GM23338 (cell line): Measurements from ENCODE around the gene ZNF474. TPM values are rescaled to one million over a fixed set of nuclear protein-coding genes. Genes with fewer than 3 reads are reported as not detected.

Experiments used
- ATAC-seq: fragments of 200-7000 bp; cut with Tn5 transposase; 3 replicates; pipeline ENCODE4 v1.9.1; 2020
- DNase-seq: peaks from one replicate; pipeline ENCODE4 v3.0.0-alpha.2; 2015; ENCODE audit warnings: low spot score
- H2AFZ ChIP-seq: fragments of 200-600 bp; sonication (generic); 2 replicates; pipeline ENCODE4 v1.8.0; 2016; ENCODE audit warnings: antibody characterized with exemption, mild to moderate bottlenecking, moderate library complexity
- H3F3A ChIP-seq: fragments of 200-600 bp; sonication (generic); replicated peaks from 2 replicates; pipeline ENCODE4 v1.8.0; 2017; ENCODE audit warnings: antibody characterized with exemption, mixed run types, low read depth
- H3K27ac ChIP-seq: fragments of 200-600 bp; sonication (generic); 2 replicates; pipeline ENCODE4 v1.6.1; 2016; ENCODE audit warnings: low read depth
- H3K27me3 ChIP-seq: fragments of 200-600 bp; sonication (generic); 2 replicates; pipeline ENCODE4 v1.8.0; 2016; ENCODE audit warnings: mild to moderate bottlenecking, mixed run types, moderate library complexity; ENCODE audit not compliant: insufficient read depth
- H3K36me3 ChIP-seq: fragments of 200-600 bp; sonication (generic); 2 replicates; pipeline ENCODE4 v1.8.0; 2016; ENCODE audit warnings: mild to moderate bottlenecking; ENCODE audit not compliant: insufficient read depth
- H3K4me1 ChIP-seq: fragments of 200-600 bp; sonication (generic); 2 replicates; pipeline ENCODE4 v1.8.0; 2016; ENCODE audit warnings: mild to moderate bottlenecking, moderate library complexity; ENCODE audit not compliant: insufficient read depth
- H3K4me2 ChIP-seq: fragments of 200-600 bp; sonication (generic); 2 replicates; pipeline ENCODE4 v1.7.1; 2017; ENCODE audit warnings: mixed run types
- H3K4me3 ChIP-seq: fragments of 200-600 bp; sonication (generic); 2 replicates; pipeline ENCODE4 v1.6.1; 2016; ENCODE audit warnings: mixed run types
- H3K79me2 ChIP-seq: fragments of 200-600 bp; sonication (generic); replicated peaks from 2 replicates; pipeline ENCODE4 v1.8.0; 2017; ENCODE audit warnings: mild to moderate bottlenecking; ENCODE audit not compliant: insufficient read depth
- H3K9me2 ChIP-seq: fragments of 200-600 bp; sonication (generic); 2 replicates; pipeline ENCODE4 v1.8.0; 2017; ENCODE audit not compliant: insufficient read depth
- H4K20me1 ChIP-seq: fragments of 200-600 bp; sonication (generic); replicated peaks from 2 replicates; pipeline ENCODE4 v1.8.0; 2017; ENCODE audit warnings: mild to moderate bottlenecking; ENCODE audit not compliant: insufficient read depth
- H3K27ac Mint-ChIP-seq: 2 replicates; pipeline ENCODE4 v1.8.0; 2020; ENCODE audit warnings: inconsistent platforms, mild to moderate bottlenecking, moderate library complexity, mixed read lengths
- H3K27me3 Mint-ChIP-seq: 3 replicates; pipeline ENCODE4 v1.8.0; 2022; ENCODE audit warnings: low read depth, mild to moderate bottlenecking, moderate library complexity, mixed read lengths, inconsistent platforms; ENCODE audit not compliant: insufficient read depth, poor library complexity
- H3K36me3 Mint-ChIP-seq: 3 replicates; pipeline ENCODE4 v1.8.0; 2021; ENCODE audit warnings: low read depth, mild to moderate bottlenecking, inconsistent platforms, moderate library complexity, mixed read lengths
- H3K4me1 Mint-ChIP-seq: 3 replicates; pipeline ENCODE4 v1.8.0; 2020; ENCODE audit warnings: mild to moderate bottlenecking, inconsistent platforms, mixed read lengths
- H3K4me3 Mint-ChIP-seq: 3 replicates; pipeline ENCODE4 v1.8.0; 2021; ENCODE audit warnings: moderate library complexity, mild to moderate bottlenecking, inconsistent platforms, mixed read lengths
- H3K9me3 Mint-ChIP-seq: 3 replicates; pipeline ENCODE4 v1.8.0; 2020; ENCODE audit warnings: moderate library complexity, mild to moderate bottlenecking, inconsistent platforms, mixed read lengths
- POLR2AphosphoS5 ChIP-seq: IDR thresholded peaks from 2 replicates; pipeline ENCODE4 v1.6.1; 2016; ENCODE audit warnings: antibody characterized with exemption, low read depth
- STAT1 ChIP-seq: IDR thresholded peaks from one replicate; pipeline ENCODE4 v1.6.1; 2016; ENCODE audit warnings: antibody characterized with exemption; ENCODE audit not compliant: unreplicated experiment
- polyA plus RNA-seq: library from polyadenylated mRNA; unstranded; fragments of >200 nt; fragmentation: Nextera tagmentation; extraction: Ambion mirVana; gene quantifications from 2 replicates; pipeline ENCODE4 v1.2.1, GENCODE V29; 2016
- total RNA-seq: library from RNA; depleted of rRNA; stranded (reverse); fragments of >200 nt; shearing (Covaris generic); gene quantifications from 2 replicates; pipeline ENCODE4 v1.2.3, GENCODE V29; 2014
- TF ChIP-seq, protein P1 (sequence below): fragments of 250-450 bp; sonication (Bioruptor Pico); IDR thresholded peaks from 2 replicates; pipeline ENCODE4 v1.5.0; 2020; ENCODE audit warnings: mild to moderate bottlenecking, moderate library complexity
- TF ChIP-seq, protein P2 (sequence below): IDR thresholded peaks from 2 replicates; pipeline ENCODE4 v1.6.1; 2016; ENCODE audit warnings: antibody characterized with exemption

ZNF474 gene
- total and polyA plus RNA-seq, 2 experiments from 2014 or later = 0.59 TPM; not detected in 1

DNA sequence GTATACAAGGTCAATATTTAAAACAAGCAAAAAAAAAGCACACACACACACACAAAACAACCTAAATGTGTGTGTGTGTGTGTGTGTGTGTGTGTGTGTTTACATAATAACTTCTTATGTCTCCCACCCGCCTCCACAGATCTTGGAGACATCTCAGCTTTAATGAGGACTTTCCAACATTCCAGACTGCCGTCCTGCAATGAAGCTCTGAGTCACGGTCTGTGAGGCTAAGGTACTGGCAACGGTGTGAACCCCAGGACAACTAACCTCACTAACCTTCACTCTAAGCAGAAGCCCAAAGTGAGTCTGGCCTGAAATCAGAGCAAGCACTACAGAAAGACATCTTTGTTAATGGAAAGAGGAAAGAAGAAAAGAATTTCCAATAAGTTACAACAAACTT is 22.3 kb downstream of the ZNF474 start (continued):
- TF ChIP-seq, protein P1, sequence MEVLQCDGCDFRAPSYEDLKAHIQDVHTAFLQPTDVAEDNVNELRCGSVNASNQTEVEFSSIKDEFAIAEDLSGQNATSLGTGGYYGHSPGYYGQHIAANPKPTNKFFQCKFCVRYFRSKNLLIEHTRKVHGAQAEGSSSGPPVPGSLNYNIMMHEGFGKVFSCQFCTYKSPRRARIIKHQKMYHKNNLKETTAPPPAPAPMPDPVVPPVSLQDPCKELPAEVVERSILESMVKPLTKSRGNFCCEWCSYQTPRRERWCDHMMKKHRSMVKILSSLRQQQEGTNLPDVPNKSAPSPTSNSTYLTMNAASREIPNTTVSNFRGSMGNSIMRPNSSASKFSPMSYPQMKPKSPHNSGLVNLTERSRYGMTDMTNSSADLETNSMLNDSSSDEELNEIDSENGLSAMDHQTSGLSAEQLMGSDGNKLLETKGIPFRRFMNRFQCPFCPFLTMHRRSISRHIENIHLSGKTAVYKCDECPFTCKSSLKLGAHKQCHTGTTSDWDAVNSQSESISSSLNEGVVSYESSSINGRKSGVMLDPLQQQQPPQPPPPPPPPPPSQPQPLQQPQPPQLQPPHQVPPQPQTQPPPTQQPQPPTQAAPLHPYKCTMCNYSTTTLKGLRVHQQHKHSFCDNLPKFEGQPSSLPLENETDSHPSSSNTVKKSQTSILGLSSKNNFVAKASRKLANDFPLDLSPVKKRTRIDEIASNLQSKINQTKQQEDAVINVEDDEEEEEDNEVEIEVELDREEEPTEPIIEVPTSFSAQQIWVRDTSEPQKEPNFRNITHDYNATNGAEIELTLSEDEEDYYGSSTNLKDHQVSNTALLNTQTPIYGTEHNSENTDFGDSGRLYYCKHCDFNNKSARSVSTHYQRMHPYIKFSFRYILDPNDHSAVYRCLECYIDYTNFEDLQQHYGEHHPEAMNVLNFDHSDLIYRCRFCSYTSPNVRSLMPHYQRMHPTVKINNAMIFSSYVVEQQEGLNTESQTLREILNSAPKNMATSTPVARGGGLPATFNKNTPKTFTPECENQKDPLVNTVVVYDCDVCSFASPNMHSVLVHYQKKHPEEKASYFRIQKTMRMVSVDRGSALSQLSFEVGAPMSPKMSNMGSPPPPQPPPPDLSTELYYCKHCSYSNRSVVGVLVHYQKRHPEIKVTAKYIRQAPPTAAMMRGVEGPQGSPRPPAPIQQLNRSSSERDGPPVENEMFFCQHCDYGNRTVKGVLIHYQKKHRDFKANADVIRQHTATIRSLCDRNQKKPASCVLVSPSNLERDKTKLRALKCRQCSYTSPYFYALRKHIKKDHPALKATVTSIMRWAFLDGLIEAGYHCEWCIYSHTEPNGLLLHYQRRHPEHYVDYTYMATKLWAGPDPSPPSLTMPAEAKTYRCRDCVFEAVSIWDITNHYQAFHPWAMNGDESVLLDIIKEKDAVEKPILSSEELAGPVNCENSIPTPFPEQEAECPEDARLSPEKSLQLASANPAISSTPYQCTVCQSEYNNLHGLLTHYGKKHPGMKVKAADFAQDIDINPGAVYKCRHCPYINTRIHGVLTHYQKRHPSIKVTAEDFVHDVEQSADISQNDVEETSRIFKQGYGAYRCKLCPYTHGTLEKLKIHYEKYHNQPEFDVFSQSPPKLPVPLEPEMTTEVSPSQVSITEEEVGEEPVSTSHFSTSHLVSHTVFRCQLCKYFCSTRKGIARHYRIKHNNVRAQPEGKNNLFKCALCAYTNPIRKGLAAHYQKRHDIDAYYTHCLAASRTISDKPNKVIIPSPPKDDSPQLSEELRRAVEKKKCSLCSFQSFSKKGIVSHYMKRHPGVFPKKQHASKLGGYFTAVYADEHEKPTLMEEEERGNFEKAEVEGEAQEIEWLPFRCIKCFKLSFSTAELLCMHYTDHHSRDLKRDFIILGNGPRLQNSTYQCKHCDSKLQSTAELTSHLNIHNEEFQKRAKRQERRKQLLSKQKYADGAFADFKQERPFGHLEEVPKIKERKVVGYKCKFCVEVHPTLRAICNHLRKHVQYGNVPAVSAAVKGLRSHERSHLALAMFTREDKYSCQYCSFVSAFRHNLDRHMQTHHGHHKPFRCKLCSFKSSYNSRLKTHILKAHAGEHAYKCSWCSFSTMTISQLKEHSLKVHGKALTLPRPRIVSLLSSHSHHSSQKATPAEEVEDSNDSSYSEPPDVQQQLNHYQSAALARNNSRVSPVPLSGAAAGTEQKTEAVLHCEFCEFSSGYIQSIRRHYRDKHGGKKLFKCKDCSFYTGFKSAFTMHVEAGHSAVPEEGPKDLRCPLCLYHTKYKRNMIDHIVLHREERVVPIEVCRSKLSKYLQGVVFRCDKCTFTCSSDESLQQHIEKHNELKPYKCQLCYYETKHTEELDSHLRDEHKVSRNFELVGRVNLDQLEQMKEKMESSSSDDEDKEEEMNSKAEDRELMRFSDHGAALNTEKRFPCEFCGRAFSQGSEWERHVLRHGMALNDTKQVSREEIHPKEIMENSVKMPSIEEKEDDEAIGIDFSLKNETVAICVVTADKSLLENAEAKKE (CRISPR knock-in tag) = no peak
- TF ChIP-seq POLR2AphosphoS5 = no peak
- TF ChIP-seq, protein P2, sequence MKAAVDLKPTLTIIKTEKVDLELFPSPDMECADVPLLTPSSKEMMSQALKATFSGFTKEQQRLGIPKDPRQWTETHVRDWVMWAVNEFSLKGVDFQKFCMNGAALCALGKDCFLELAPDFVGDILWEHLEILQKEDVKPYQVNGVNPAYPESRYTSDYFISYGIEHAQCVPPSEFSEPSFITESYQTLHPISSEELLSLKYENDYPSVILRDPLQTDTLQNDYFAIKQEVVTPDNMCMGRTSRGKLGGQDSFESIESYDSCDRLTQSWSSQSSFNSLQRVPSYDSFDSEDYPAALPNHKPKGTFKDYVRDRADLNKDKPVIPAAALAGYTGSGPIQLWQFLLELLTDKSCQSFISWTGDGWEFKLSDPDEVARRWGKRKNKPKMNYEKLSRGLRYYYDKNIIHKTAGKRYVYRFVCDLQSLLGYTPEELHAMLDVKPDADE = no peak
- TF ChIP-seq STAT1 = no peak

DNA sequence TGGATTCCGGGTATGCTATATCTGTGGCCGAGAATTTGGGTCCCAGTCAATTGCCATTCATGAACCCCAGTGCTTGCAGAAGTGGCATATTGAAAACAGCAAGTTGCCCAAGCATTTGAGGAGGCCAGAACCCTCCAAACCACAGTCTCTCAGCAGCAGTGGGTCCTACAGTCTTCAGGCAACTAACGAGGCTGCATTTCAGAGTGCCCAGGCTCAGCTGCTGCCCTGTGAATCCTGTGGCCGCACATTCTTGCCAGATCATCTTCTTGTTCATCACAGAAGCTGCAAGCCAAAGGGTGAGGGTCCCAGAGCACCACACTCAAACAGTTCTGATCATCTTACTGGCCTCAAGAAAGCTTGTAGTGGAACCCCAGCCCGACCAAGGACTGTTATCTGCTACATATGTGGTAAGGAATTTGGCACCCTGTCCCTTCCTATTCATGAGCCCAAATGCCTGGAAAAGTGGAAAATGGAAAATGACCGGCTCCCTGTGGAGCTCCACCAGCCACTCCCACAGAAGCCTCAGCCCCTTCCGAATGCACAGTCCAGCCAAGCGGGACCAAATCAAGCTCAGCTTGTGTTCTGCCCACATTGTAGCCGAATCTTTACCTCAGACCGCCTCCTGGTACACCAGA is 23.0 kb downstream of the ZNF474 start:
- H3K4me3 ChIP-seq = no peak overlapping the region
- ATAC-seq (no peak), DNase-seq (no peak)
- H3K27ac Mint-ChIP-seq = no peak overlapping the region
- H3K36me3 Mint-ChIP-seq = no peaks in the 10 kb centered on the region
- no peak for TF ChIP-seq STAT1
- no peaks in the 10 kb centered on the region for H3K9me3 Mint-ChIP-seq
- no peaks in the 10 kb centered on the region for H3K79me2 ChIP-seq
- no peaks in the 10 kb centered on the region for H3K36me3 ChIP-seq
- H3K9me2 ChIP-seq = peaks cover 2% of the 10 kb centered on the region; the same call in 1 of the 2 replicates
- H3K27me3 Mint-ChIP-seq = no peaks in the 10 kb centered on the region
- no peak overlapping the region for H3K27ac ChIP-seq
- H3K4me2 ChIP-seq = no peak overlapping the region
- no peaks in the 10 kb centered on the region; the same call in 2 of the 3 replicates for H3K4me1 Mint-ChIP-seq
- H3K4me3 Mint-ChIP-seq = no peak overlapping the region
- no peaks in the 10 kb centered on the region for H4K20me1 ChIP-seq
- H3K4me1 ChIP-seq = no peaks in the 10 kb centered on the region
- H3F3A ChIP-seq = no peaks in the 10 kb centered on the region
- no peaks in the 10 kb centered on the region for H3K27me3 ChIP-seq
- H2AFZ ChIP-seq = peak overlapping the region; percentile 63; the same call in 1 of the 2 replicates
